ENCODE data around the gene DENND6A. TPM values are rescaled to one million over a fixed set of nuclear protein-coding genes. Genes with fewer than 3 reads are reported as not detected.
A peak's percentile ranks its signal among the peaks of the same experiment; 100 is the strongest.

The DENND6A gene
- total and polyA plus RNA-seq, 2 donors (not counting 1 experiment from before 2014, with no cell fraction given), result 11.4 to 13.4 TPM

DNA sequence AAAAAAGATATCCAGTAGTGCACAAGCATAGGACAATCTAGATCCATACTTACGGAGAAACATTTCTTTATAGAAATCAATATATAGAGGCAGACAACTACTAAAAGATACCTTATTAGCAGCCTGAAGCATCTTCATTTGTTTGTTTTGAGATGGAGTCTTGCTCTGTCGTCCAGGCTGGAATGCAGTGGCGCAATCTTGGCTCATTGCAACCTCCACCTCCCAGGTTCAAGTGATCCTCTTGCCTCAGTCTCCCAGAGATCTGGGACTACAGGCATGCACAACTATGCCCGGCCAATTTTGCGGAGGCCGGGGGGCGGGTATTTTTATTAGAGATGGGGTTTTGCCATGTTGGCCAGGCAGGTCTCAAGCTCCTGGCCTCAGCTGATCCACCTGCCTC is 45.0 kb upstream of the DENND6A start:
- Histone ChIP-seq H4K20me1 (ENCODE audit: control insufficient read depth, extremely low read depth, insufficient read depth, low read length) (no peaks in the 10 kb centered on the region), H3K36me3 (ENCODE audit: control insufficient read depth, insufficient read depth, low read length) (no peaks in the 10 kb centered on the region), H3K79me2 (ENCODE audit: control insufficient read depth, insufficient read depth, low read length) (no peaks in the 10 kb centered on the region), H3K9ac (ENCODE audit: insufficient read depth, low read length) (no peak overlapping the region), H3K4me1 (ENCODE audit: control insufficient read depth, extremely low read depth, insufficient read depth, low read length) (no peaks in the 10 kb centered on the region), H3K9me3 (ENCODE audit: control insufficient read depth, insufficient read depth, low read depth, low read length) (no peaks in the 10 kb centered on the region), H3K27ac (ENCODE audit: insufficient read depth, low read length) (no peak overlapping the region), H3K4me2 (ENCODE audit: extremely low read depth, insufficient read depth, low read length) (no peak overlapping the region), H3K27me3 (ENCODE audit: control insufficient read depth, insufficient read depth, low read length) (no peaks in the 10 kb centered on the region), H2AFZ (ENCODE audit: low read length) (no peak overlapping the region), H3K4me3 (replicated peaks in 1 of 4; ENCODE audit: control extremely low read depth in 1 of 4, insufficient read depth in 1 of 4, low read depth in 3 of 4, low read length in 4 of 4) (no peak overlapping the region)
- TF ChIP-seq EZH2 (IDR thresholded peaks at IDR 0.05; ENCODE audit: low read length, missing control alignments), result no peak
- TF ChIP-seq CTCF (conservative IDR thresholded peaks at IDR 0.05 in 1 of 2, IDR thresholded peaks at IDR 0.05 in 1 of 2; ENCODE audit: low read depth in 1 of 2, low read length in 2 of 2), result no peak
- no peak for DNase-seq (ENCODE audit: low read depth in 2 of 2)

GRCh38 chr3:57735405-57735804 is 42.5 kb upstream of the DENND6A start:
- H3K79me2 ChIP-seq (ENCODE audit: control insufficient read depth, insufficient read depth, low read length), result no peaks in the 10 kb centered on the region
- no peak overlapping the region for H3K27ac ChIP-seq (ENCODE audit: insufficient read depth, low read length)
- DNase-seq (ENCODE audit: low read depth in 2 of 2), result no peak
- no peak overlapping the region for H3K4me2 ChIP-seq (ENCODE audit: extremely low read depth, insufficient read depth, low read length)
- H3K9ac ChIP-seq (ENCODE audit: insufficient read depth, low read length), result no peak overlapping the region
- no peak overlapping the region for H2AFZ ChIP-seq (ENCODE audit: low read length)
- H3K36me3 ChIP-seq (ENCODE audit: control insufficient read depth, insufficient read depth, low read length), result no peaks in the 10 kb centered on the region
- H3K4me1 ChIP-seq (ENCODE audit: control insufficient read depth, extremely low read depth, insufficient read depth, low read length), result no peaks in the 10 kb centered on the region
- H3K4me3 ChIP-seq (replicated peaks in 1 of 4; ENCODE audit: control extremely low read depth in 1 of 4, insufficient read depth in 1 of 4, low read depth in 3 of 4, low read length in 4 of 4), result no peak overlapping the region
- no peaks in the 10 kb centered on the region for H4K20me1 ChIP-seq (ENCODE audit: control insufficient read depth, extremely low read depth, insufficient read depth, low read length)
- H3K27me3 ChIP-seq (ENCODE audit: control insufficient read depth, insufficient read depth, low read length), result no peaks in the 10 kb centered on the region
- TF ChIP-seq CTCF (conservative IDR thresholded peaks at IDR 0.05 in 1 of 2, IDR thresholded peaks at IDR 0.05 in 1 of 2; ENCODE audit: low read depth in 1 of 2, low read length in 2 of 2) (no peak), EZH2 (IDR thresholded peaks at IDR 0.05; ENCODE audit: low read length, missing control alignments) (no peak)
- H3K9me3 ChIP-seq (ENCODE audit: control insufficient read depth, insufficient read depth, low read depth, low read length), result no peaks in the 10 kb centered on the region

DNA sequence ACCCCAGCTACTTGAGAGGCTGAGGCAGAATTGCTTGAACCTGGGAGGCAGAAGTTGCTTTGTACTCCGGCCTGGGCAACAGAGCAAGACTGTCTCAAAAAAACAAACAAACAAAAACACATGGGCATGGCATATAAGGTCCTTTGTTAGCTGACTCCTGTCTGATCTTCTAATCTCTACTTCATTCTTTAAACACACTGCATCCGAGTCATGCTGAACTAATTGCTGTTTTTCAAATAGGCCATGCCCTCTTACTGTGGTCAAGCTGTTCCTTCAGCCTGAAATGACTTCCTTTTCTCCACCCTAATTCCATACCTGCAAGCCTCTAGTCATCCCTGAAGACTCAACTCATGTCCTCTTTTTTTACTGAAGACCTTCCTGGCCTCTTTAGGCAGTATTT is 40.9 kb upstream of the DENND6A start:
- no peaks in the 10 kb centered on the region for H3K4me1 ChIP-seq (ENCODE audit: control insufficient read depth, extremely low read depth, insufficient read depth, low read length)

More for the DNA sequence above, 40.9 kb upstream of the DENND6A start:
- Histone ChIP-seq H2AFZ (ENCODE audit: low read length) (no peak overlapping the region), H3K27ac (ENCODE audit: insufficient read depth, low read length) (no peak overlapping the region), H3K9ac (ENCODE audit: insufficient read depth, low read length) (no peak overlapping the region), H3K79me2 (ENCODE audit: control insufficient read depth, insufficient read depth, low read length) (no peaks in the 10 kb centered on the region), H4K20me1 (ENCODE audit: control insufficient read depth, extremely low read depth, insufficient read depth, low read length) (no peaks in the 10 kb centered on the region), H3K4me2 (ENCODE audit: extremely low read depth, insufficient read depth, low read length) (no peak overlapping the region), H3K4me3 (replicated peaks in 1 of 4; ENCODE audit: control extremely low read depth in 1 of 4, insufficient read depth in 1 of 4, low read depth in 3 of 4, low read length in 4 of 4) (no peak overlapping the region), H3K9me3 (ENCODE audit: control insufficient read depth, insufficient read depth, low read depth, low read length) (no peaks in the 10 kb centered on the region), H3K27me3 (ENCODE audit: control insufficient read depth, insufficient read depth, low read length) (no peaks in the 10 kb centered on the region), H3K36me3 (ENCODE audit: control insufficient read depth, insufficient read depth, low read length) (no peaks in the 10 kb centered on the region)
- DNase-seq (ENCODE audit: low read depth in 2 of 2), result peak in 1 of 2 donors; percentile 14
- TF ChIP-seq CTCF (conservative IDR thresholded peaks at IDR 0.05 in 1 of 2, IDR thresholded peaks at IDR 0.05 in 1 of 2; ENCODE audit: low read depth in 1 of 2, low read length in 2 of 2) (no peak), EZH2 (IDR thresholded peaks at IDR 0.05; ENCODE audit: low read length, missing control alignments) (no peak)

Data from fibroblast of lung (primary cell).